Neural progenitor cell (in vitro differentiated cells): ENCODE results near the gene CARD19. TPM values are rescaled to one million over a fixed set of nuclear protein-coding genes. Genes with fewer than 3 reads are reported as not detected.
"Not testable (repeated sequence)": the region's sequence is repeated elsewhere in the genome, so short reads cannot be mapped to it uniquely, and the experiment has no call there.

ENCODE experiments used
- DNase-seq: peaks from one replicate; pipeline ENCODE4 v3.0.0-alpha.2; 2016; ENCODE audit warnings: low spot score
- H2AFZ ChIP-seq: fragments of 200-600 bp; sonication (generic); replicated peaks from 2 replicates; pipeline ENCODE4 v1.6.1; 2016; ENCODE audit warnings: antibody characterized with exemption
- H3F3A ChIP-seq: fragments of 200-600 bp; sonication (generic); 2 replicates; pipeline ENCODE4 v1.6.1; 2016; ENCODE audit warnings: antibody characterized with exemption, low read depth
- H3K27ac ChIP-seq: fragments of 200-600 bp; sonication (generic); 2 replicates; pipeline ENCODE4 v1.5.1; 2016; ENCODE audit warnings: mild to moderate bottlenecking
- H3K27me3 ChIP-seq: fragments of 200-600 bp; sonication (generic); 2 replicates; pipeline ENCODE4 v1.6.1; 2016; ENCODE audit warnings: mild to moderate bottlenecking, moderate library complexity
- H3K36me3 ChIP-seq: fragments of 200-600 bp; sonication (generic); 2 replicates; pipeline ENCODE4 v1.5.1; 2016
- H3K4me1 ChIP-seq: fragments of 200-600 bp; sonication (generic); 2 replicates; pipeline ENCODE4 v1.6.1; 2016; ENCODE audit warnings: mixed run types
- H3K4me2 ChIP-seq: fragments of 200-600 bp; sonication (generic); 2 replicates; pipeline ENCODE4 v1.6.1; 2016
- H3K4me3 ChIP-seq: fragments of 200-600 bp; sonication (generic); 2 replicates; pipeline ENCODE4 v1.5.1; 2016
- H3K79me2 ChIP-seq: fragments of 200-600 bp; sonication (generic); 2 replicates; pipeline ENCODE4 v1.6.1; 2016; ENCODE audit warnings: low read depth
- H3K9ac ChIP-seq: fragments of 200-600 bp; sonication (generic); 2 replicates; pipeline ENCODE4 v1.6.1; 2016
- H3K9me3 ChIP-seq: fragments of 200-600 bp; sonication (generic); 2 replicates; pipeline ENCODE4 v1.5.1; 2016; ENCODE audit warnings: low read depth
- H4K20me1 ChIP-seq: fragments of 200-600 bp; sonication (generic); 2 replicates; pipeline ENCODE4 v1.6.1; 2016; ENCODE audit warnings: low read depth
- H3K27ac Mint-ChIP-seq: 3 replicates; pipeline ENCODE4 v1.8.0; 2021; ENCODE audit warnings: mixed read lengths
- H3K27me3 Mint-ChIP-seq: 2 replicates; pipeline ENCODE4 v1.8.0; 2022; ENCODE audit warnings: low read depth, mild to moderate bottlenecking, inconsistent platforms, moderate library complexity, mixed read lengths; ENCODE audit not compliant: insufficient read depth
- H3K36me3 Mint-ChIP-seq: 3 replicates; pipeline ENCODE4 v1.8.0; 2021; ENCODE audit warnings: mixed read lengths
- H3K4me1 Mint-ChIP-seq: 3 replicates; pipeline ENCODE4 v1.8.0; 2021; ENCODE audit warnings: mixed read lengths
- H3K4me3 Mint-ChIP-seq: 3 replicates; pipeline ENCODE4 v1.8.0; 2021; ENCODE audit warnings: mild to moderate bottlenecking, moderate library complexity, mixed read lengths
- H3K9me3 Mint-ChIP-seq: 3 replicates; pipeline ENCODE4 v1.8.0; 2020; ENCODE audit warnings: mixed read lengths
- CTCF ChIP-seq: fragments of 200-600 bp; sonication (generic); IDR thresholded peaks from 2 replicates; pipeline ENCODE4 v1.5.1; 2017; ENCODE audit warnings: antibody characterized with exemption, mild to moderate bottlenecking
- EZH2 ChIP-seq: fragments of 200-600 bp; sonication (generic); IDR thresholded peaks from 2 replicates; pipeline ENCODE4 v1.6.1; 2017; ENCODE audit warnings: antibody characterized with exemption, mild to moderate bottlenecking, moderate library complexity
- EZH2phosphoT487 ChIP-seq: fragments of 200-600 bp; sonication (generic); IDR thresholded peaks from 2 replicates; pipeline ENCODE4 v1.6.1; 2017; ENCODE audit warnings: antibody characterized with exemption
- total RNA-seq: library from RNA; depleted of rRNA; stranded (reverse); fragments of >200 nt; gene quantifications from 2 replicates; pipeline ENCODE4 v1.2.3, GENCODE V29; 2015; ENCODE audit warnings: low replicate concordance

The CARD19 gene
- total RNA-seq, 1 donor from 2014 or later: 12.3 TPM

- Histone ChIP-seq H3K4me2 (no peak overlapping the region), H3K9ac (no peak overlapping the region), H3K4me1 (no peaks in the 10 kb centered on the region), H3K9me3 (no peaks in the 10 kb centered on the region), H3K4me3 (no peak overlapping the region), H3K27me3 (no peaks in the 10 kb centered on the region), H3K36me3 (no peaks in the 10 kb centered on the region), H3F3A (no peaks in the 10 kb centered on the region), H3K27ac (no peak overlapping the region), H2AFZ (no peak overlapping the region), H4K20me1 (no peaks in the 10 kb centered on the region), H3K79me2 (no peaks in the 10 kb centered on the region)
- Mint-ChIP-seq H3K36me3 (no peaks in the 10 kb centered on the region), H3K4me1 (peaks cover 4% of the 10 kb centered on the region), H3K27ac (no peak overlapping the region), H3K27me3 (peaks cover 3% of the 10 kb centered on the region), H3K9me3 (no peaks in the 10 kb centered on the region), H3K4me3 (no peak overlapping the region)
- no peak for TF ChIP-seq CTCF
- no peak for TF ChIP-seq EZH2
- no peak for TF ChIP-seq EZH2phosphoT487
- no peak for DNase-seq
Observed at GRCh38 chr9:93116072-93116961, 20.3 kb downstream of the CARD19 start.

- not testable (repeated sequence) for H3K27ac Mint-ChIP-seq, H3K4me3 Mint-ChIP-seq, H3K27me3 ChIP-seq, H3K4me1 Mint-ChIP-seq, H3K9me3 Mint-ChIP-seq, H3K27me3 Mint-ChIP-seq, H3K27ac ChIP-seq, H2AFZ ChIP-seq, H3F3A ChIP-seq, H3K79me2 ChIP-seq, H3K9ac ChIP-seq, H4K20me1 ChIP-seq, DNase-seq, H3K4me3 ChIP-seq, H3K4me2 ChIP-seq, H3K4me1 ChIP-seq, H3K9me3 ChIP-seq, H3K36me3 Mint-ChIP-seq, H3K36me3 ChIP-seq
Observed at GRCh38 chr9:93117521-93117920, 21.5 kb downstream of the CARD19 start.

GRCh38 chr9:93117924-93118862 is 22.2 kb downstream of the CARD19 start:
- no peaks in the 10 kb centered on the region for H3K79me2 ChIP-seq
- H3K36me3 Mint-ChIP-seq: no peaks in the 10 kb centered on the region
- H3K9me3 ChIP-seq: no peaks in the 10 kb centered on the region
- no peak overlapping the region for H3K4me3 Mint-ChIP-seq
- TF ChIP-seq CTCF (no peak), EZH2 (no peak), EZH2phosphoT487 (no peak)
- no peak overlapping the region for H3K27ac Mint-ChIP-seq
- H3K4me1 Mint-ChIP-seq: peaks cover 4% of the 10 kb centered on the region
- no peak overlapping the region for H3K4me2 ChIP-seq
- no peaks in the 10 kb centered on the region for H3K9me3 Mint-ChIP-seq
- no peak overlapping the region for H3K9ac ChIP-seq
- peaks cover 4% of the 10 kb centered on the region for H3K27me3 Mint-ChIP-seq
- no peaks in the 10 kb centered on the region for H4K20me1 ChIP-seq
- no peaks in the 10 kb centered on the region for H3F3A ChIP-seq
- H3K4me1 ChIP-seq: no peaks in the 10 kb centered on the region
- no peaks in the 10 kb centered on the region for H3K27me3 ChIP-seq
- no peak overlapping the region for H3K4me3 ChIP-seq
- no peak overlapping the region for H3K27ac ChIP-seq
- H2AFZ ChIP-seq: no peak overlapping the region
- DNase-seq: no peak
- no peaks in the 10 kb centered on the region for H3K36me3 ChIP-seq
